HG02938 (cell line): Measurements from ENCODE around the gene PPP1R9B.

Experiments
- ATAC-seq: cut with Tn5 transposase; IDR thresholded peaks from one replicate; pipeline ENCODE4 v1.9.1; 2021; ENCODE audit warnings: mild to moderate bottlenecking, moderate library complexity; ENCODE audit not compliant: unreplicated experiment

The PPP1R9B gene, protein sequence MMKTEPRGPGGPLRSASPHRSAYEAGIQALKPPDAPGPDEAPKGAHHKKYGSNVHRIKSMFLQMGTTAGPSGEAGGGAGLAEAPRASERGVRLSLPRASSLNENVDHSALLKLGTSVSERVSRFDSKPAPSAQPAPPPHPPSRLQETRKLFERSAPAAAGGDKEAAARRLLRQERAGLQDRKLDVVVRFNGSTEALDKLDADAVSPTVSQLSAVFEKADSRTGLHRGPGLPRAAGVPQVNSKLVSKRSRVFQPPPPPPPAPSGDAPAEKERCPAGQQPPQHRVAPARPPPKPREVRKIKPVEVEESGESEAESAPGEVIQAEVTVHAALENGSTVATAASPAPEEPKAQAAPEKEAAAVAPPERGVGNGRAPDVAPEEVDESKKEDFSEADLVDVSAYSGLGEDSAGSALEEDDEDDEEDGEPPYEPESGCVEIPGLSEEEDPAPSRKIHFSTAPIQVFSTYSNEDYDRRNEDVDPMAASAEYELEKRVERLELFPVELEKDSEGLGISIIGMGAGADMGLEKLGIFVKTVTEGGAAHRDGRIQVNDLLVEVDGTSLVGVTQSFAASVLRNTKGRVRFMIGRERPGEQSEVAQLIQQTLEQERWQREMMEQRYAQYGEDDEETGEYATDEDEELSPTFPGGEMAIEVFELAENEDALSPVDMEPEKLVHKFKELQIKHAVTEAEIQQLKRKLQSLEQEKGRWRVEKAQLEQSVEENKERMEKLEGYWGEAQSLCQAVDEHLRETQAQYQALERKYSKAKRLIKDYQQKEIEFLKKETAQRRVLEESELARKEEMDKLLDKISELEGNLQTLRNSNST

DNA sequence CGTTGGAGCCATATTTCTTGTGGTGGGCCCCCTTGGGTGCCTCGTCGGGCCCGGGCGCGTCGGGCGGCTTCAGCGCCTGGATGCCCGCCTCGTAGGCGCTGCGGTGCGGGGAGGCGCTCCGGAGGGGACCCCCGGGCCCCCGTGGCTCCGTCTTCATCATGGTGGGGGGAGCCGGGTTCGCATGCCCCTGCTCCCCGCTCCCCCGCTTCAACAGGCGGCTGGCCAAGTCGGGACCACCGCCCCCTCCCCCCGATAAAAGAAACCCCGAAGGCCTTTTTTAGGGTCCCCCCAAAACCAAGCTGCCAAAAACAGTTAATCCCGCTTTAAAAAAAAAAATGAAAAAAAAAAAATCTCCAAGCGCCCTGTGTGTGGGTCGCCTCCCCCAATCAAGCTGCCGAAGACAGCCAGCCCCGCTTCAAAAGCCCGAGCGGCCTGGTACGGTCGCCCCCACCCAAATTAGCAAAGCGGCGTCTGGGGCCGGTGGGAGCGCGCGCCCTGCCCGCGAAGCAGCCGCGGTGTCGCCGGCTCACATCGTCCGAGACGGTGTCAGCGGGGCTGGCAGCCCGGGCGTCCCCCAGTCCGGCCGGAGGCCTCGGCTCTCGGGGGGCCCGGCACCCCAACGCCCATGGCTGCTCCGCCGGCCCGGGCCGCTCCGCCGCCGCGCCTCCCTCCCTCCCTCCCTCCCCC, at the start of gene PPP1R9B:
TSS of gene PPP1R9B (minus strand) at position 324 of the 687 bp plus-strand sequence. CDS start at position 160, 164 bp downstream.
- ATAC-seq = peak; percentile 2

DNA sequence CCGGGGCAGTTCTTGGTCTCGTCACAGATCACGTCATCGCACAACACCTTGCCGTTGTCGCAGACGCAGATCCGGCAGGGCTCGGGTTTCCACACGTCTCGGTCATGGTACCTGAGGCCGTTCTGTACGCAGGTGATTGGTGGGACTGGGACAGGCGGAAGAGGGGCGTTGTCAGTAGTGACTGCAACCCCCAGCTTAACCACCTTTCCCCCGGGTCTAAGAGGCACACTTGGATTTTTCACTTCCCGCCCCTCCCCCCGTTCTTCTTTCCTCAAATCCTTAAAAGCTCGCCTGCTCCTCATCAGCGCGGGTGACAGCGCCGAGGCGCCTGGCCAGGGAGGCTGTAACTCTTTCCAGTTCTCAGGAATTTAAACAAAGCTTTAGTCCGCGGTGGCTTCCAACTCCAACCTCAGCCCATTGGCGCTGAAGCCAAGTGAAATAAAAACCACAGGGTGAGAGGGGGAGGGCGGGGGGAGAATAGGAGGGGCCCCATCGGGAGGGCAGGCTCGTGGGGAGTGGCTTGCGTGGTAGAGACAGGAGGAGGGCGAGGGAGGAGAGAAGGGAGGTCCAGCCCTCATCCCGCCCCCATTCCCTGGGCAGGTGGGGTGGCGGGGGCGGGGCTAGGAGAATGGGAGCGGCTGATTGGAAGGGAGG, 49.5 kb upstream of the PPP1R9B start:
- ATAC-seq = no peak

DNA sequence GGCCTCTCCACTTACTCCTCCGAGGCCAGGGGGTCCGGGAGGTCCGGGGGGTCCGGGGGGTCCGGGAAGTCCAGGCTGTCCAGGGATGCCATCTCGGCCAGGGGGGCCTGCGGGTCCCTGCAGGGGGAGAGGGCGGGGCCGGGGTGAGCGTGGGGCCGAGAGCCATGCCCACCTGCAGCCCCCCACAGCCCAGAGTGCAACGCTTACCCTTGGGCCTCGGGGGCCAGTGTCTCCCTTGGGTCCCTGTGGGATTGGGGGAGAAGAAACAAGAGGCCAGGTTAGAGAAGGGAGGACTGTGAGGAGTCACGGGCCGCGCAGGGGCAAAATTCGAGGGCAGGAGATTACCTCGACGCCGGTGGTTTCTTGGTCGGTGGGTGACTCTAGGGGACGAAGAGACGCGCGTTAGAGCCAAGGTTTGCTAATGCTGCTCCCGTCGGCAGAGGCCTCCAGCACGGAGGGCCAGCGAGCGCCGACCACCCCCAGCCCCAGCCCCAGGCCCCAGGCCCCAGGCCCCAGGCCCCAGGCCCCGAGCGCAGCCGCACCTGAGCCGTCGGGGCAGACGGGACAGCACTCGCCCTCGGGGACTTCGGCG, 48.8 kb upstream of the PPP1R9B start:
- ATAC-seq = no peak

DNA sequence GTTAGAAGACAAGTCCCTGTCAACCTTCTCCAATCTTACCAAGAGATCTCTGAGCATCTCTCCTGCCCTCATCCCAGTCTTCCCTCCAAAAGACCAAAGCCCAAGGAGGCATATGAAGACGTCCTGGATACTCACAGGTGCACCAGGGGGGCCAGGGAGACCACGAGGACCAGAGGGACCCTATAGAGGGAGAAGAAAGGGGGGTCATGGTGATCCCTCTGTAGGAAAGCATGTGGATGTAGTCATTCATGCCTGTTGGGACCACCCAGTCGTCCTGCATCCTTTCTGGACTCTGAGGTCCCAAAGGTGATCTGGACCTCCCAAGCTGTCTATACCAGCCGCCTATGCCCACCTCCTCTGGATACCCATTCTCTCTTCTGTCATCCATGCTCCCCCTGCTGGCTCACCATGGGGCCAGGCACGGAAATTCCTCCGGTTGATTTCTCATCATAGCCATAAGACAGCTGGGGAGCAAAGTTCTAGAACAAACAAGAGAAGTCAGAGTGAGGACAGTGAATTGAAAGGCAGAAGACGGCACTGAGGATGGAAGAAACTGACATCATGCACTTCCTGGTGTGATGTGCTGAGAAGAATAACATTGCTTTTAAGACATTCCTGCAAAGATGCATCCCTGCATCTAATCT, 47.7 kb upstream of the PPP1R9B start:
- ATAC-seq = no peak

DNA sequence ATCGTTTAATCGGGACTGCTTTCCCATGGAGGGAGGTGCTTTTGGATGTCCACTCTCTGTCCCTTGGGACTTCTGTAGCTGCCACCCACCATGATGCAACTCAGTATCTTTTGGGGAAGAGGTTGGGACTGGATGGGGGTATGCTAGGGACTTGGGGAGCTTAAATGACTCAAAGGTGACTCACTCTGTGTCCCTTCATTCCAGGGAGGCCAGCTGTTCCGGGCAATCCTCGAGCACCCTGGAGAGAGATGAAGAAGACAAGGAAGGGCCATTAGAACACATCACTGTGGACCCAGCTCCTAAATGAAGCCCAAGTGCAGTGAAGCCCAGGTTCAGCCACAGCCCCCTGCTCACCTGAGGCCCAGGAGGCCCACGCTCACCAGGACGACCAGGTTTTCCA, 46.3 kb upstream of the PPP1R9B start:
- ATAC-seq = no peak

DNA sequence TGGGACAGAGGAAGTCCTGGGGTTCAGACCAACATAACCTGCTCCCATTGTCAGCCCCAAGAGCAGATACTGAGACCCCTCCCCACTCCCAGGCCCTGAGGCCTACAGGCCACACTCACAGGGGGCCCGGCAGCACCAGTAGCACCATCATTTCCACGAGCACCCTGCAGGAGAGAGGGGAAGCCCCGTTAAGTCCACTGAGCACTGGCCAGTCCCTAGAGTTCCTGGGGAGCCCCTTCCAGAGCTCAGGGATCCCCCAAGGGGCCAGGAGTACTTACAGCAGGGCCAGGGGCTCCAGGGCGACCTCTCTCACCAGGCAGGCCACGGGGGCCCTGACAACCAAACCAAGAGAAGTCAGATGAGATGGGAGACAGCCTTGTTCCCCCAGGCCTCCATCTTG, 45.6 kb upstream of the PPP1R9B start:
- ATAC-seq = no peak

DNA sequence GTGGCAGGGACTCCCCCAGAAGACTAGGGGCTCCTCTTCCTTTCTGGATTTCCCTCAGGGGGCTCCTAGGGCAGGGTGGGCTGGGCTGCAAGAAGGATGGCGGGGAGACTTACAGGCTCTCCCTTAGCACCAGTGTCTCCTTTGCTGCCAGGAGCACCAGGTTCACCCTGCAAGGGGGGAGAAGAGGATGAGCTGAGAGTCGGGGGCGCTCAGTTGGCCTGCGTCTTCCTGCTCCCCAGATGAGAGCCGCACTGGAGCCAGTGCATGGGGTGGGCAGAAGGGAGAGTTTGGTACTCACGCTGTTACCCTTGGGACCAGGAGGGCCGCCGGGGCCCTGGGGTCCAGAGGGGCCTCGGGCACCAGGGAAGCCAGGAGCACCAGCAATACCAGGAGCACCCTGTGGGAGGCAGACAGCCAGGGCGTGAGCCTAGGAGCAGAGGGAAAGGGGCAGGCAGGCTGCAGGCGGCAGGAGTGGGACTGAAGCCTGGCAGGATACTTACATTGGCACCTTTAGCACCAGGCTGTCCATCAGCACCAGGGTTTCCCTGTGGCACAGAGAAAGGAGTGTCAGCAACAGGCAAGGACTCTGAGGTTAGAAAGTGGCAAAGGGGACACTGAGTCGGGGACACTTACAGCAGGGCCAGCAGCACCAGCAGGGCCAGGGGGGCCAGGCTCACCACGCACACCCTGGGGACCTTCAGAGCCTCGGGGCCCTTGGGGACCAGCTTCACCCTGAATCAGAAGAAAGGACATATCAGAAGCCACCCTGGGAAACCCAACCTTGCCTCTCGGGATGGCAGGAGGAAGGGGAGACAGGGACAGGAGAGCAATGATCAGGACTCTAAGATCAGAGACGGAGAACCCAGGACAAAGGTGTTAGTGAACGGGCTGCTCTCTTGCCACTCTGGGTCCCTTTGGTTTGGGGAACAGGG, 44.7 kb upstream of the PPP1R9B start:
- ATAC-seq = no peak

DNA sequence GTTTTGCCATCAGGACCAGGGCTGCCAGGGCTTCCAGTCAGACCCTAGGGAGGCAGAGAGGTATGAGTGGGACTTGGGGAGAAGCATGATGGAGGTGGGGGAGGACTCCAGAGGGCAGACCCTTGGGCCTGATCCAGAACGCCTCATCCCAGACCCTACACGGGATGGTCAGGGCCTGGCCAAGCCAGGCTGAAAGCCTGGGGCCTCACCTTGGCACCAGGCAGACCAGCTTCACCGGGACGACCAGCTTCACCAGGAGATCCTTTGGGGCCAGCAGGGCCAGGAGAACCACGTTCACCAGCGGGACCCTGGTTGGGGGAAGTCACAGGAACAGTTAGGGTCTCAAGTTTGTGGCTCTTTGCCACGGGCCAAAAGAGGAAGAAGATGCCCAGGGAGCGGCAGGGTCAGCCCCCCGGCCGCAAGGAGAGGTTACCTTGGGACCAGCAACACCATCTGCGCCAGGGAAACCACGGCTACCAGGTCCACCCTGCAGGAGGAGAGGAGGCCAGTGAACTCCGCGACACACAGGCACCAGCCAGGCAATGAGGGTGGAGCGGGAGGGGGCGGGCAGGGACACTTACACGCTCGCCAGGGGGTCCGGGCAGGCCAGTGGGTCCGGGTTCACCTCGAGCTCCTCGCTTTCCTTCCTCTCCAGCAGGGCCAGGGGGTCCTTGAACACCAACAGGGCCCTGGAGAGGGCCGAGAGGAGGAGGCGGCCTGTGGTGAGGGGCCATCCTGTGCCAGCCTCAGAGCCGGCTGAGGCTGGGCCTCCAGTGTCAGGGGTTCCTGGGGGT, 43.9 kb upstream of the PPP1R9B start:
- no peak for ATAC-seq

DNA sequence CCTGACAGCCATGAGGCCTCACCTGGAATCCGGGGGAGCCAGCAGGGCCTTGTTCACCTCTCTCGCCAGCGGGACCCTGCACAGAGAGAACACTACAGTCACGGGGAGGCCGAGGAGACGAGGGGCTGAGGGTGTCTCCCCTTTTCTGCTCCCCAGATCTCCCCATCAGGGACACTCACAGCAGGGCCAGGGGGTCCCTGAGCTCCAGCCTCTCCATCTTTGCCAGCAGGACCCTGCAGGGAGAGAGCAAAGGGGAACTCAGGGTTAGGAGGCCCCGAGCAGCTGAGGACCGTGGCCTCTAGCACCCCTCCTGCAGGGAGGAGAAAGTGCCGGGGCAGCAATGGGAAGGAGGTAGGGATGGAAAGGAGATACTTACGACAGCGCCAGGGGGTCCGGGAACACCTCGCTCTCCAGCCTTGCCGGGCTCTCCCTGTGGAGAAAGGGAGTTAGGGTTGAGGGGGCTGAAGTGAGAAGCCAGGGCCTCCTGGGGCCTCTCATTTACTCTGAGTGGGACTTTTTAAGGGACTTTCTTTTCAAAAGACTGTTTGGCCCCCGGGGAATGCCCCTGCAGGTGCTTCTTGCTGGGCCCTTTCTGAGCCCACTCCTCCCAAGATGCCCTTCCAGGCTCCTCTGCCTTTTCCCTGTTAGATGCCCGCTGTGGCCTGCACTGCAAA, 42.3 kb upstream of the PPP1R9B start:
- no peak for ATAC-seq

DNA sequence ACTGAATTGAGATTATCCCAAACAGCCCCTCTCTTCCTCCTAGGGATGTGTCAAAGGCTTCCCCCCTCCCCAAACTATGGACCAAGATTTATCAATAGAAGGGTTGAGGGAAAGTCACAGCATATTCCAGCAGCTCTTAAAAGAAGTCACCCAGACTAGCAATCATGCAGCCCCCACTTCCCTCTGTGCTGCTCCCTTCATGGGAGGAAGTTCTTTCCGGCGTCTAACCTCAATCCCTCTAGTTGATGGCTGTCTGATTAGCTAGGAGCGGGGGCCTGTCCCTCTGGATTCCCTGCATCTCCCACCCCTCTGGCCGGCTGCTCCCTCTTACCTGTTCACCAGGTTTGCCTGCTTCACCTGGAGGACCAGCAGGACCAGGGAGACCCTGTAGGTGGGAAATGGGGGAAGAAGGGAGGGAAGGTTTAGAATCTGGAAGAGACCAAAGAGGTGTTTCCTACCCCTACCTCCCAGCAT, 41.7 kb upstream of the PPP1R9B start:
- ATAC-seq = no peak

DNA sequence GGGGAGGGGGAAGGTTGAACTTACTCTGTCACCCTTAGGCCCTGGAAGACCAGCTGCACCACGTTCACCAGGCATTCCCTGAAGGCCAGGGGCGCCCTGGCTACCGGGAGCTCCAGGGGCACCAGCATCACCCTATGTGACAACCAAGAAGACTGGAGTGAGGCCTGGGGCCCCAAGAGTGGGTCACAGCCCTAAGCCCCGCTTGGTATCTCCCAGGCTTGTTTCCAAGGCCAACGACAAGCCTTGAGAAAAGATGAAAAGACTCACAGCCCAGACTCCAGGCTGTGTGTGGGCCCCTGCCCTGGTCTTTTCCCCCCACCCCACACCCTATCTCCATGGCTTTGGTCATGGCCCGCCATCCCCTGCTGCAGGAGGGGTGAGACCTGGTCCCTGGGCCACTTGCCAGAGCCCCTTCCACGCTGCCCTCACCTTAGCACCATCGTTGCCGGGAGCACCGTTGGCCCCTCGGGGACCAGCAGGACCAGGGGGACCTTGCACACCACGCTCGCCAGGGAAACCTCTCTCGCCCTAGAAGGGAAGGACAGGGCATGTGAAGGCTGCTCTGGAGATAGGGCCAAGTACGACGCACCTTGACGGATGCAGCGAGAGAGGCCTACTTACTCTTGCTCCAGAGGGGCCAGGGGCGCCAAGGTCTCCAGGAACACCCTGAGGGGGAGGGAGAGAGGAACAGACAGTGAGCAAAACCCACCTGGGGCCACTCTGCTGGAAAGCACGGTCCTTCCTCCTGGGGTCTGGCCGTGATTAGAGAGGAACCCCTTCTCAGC, 41.1 kb upstream of the PPP1R9B start:
- ATAC-seq = no peak

DNA sequence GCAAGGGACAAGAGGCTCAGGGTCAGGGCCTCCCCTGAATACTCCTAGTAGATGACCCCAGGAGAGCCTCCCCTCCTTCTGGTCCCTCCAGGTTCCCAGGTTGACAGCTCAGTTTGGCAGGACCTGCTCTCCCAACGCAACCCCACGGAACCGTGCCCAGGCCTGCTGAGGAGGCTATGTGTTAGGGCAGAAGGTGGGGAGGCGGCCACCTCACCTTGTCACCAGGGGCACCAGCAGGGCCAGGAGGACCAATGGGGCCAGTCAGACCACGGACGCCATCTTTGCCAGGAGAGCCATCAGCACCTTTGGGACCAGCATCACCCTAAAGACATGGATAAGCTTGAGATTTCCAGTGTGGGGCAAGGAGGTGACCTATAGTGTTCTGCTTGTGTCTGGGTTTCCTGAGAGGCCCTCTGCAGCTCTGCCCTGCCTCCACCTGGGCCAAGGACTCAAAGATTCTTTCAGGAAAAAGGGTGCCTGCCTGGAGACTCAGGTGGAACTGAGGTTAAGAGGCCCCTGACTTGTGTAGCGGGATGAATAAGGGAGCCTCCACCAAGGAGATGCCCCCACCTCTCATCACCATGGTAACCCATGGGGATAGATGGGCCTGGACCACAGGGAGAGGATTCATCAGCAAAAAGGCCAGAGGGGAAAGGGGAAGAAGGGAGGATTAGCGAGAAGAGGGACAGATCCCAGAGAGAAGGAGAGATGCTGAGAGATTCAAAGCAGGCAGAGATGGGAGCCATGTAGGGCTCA, 40.3 kb upstream of the PPP1R9B start:
- ATAC-seq = no peak

DNA sequence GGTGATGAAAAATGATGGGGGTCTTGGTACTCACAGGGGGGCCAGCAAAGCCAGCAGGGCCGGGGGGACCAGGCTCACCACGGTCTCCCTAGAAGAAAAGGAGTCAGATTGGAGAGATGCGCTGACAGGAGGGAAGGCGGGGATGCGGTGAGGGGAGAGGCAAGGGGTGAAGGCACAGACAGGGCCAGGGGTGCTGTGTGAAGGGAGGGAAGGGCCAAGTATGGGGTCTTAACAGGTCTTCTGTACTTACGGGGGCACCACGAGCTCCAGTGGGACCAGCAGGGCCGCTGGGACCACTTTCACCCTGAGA, 39.8 kb upstream of the PPP1R9B start:
- no peak for ATAC-seq

DNA sequence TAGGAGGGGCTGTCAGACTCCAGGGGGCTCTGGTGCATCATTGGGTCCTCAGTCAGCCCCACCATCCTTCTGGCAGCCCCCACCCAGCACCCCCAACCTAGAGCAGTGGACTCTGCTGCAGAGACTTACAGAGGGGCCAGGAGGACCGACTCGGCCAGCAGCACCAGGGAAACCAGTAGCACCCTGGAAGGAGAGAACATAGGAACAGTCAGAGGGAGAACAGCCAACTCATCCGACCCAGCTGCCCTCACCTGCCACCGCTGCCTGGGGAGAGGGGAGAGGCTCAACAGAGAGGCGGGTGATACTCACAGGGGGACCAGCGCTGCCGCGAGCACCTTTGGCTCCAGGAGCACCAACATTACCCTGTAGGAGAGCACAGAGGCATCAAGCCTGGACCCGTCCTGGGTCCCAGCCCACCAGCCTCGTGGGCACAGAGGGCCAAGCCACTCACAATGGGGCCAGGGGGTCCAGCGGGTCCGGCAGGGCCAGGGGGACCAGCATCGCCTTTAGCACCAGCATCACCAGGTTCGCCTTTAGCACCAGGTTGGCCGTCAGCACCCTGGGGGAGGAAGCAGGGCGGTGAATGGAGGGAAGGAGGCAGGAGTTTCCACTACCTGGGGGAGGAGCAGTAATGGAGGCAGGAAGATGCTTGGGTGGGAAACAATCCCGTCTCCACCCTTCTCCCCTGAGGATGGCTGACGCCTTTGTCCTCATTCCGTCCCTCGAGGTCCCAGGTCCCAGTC, 39.2 kb upstream of the PPP1R9B start:
- no peak for ATAC-seq

DNA sequence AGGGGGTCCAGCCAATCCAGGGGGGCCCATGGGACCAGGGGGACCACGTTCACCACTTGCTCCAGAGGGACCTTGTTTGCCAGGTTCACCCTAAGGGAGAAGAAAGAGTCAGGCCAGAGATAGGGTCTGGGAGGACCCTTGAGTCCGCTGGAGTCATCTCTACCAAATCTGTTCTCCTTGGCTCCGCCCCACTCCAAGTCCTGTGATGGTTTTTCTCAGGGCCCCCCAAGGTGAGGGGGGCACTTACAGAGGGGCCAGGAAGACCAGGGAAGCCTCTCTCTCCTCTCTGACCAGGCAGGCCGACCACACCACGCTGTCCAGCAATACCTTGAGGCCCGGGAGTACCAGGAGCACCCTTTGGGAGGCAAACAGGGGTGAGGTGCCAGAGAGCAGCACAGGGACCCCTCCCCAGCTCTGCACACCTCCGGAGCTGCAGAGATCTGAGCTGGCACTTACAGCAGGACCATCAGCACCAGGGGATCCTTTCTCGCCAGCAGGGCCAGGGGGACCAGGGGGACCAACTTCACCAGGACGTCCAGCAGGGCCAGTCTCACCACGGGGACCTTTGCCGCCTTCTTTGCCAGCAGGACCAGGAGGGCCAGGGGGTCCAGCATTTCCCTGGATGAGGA, 38.6 kb upstream of the PPP1R9B start:
- no peak for ATAC-seq
